ENCODE data around the gene LMNA.
"Not testable (repeated sequence)": the region's sequence is repeated elsewhere in the genome, so short reads cannot be mapped to it uniquely, and the experiment has no call there.

The LMNA gene

GRCh38 chr1:156114101-156114918, at the start of gene LMNA:
Gene LMNA (plus strand): TSS chr1:156114711. CDS start chr1:156114919, 208 bp downstream.
- DNase-seq: peak; percentile 59

- no peak for DNase-seq
Measured at GRCh38 chr1:156065212-156065611, 49.3 kb upstream of the LMNA start.

- no peak for DNase-seq
Measured at GRCh38 chr1:156065871-156066270, 48.6 kb upstream of the LMNA start.

GRCh38 chr1:156067262-156067661, 47.2 kb upstream of the LMNA start:
- no peak for DNase-seq

- DNase-seq: no peak
Measured at GRCh38 chr1:156069490-156070455, 44.7 kb upstream of the LMNA start.

GRCh38 chr1:156070548-156070947, 44.0 kb upstream of the LMNA start:
- peak; percentile 93 for DNase-seq

GRCh38 chr1:156071332-156071816, 43.1 kb upstream of the LMNA start:
- DNase-seq: not testable (repeated sequence)

GRCh38 chr1:156072251-156072650, 42.3 kb upstream of the LMNA start:
- DNase-seq: no peak

- no peak for DNase-seq
Measured at GRCh38 chr1:156073110-156073687, 41.3 kb upstream of the LMNA start.

- DNase-seq: no peak
Measured at GRCh38 chr1:156073740-156074139, 40.8 kb upstream of the LMNA start.

- no peak for DNase-seq
Measured at GRCh38 chr1:156074661-156075060, 39.9 kb upstream of the LMNA start.

- no peak for DNase-seq
Measured at GRCh38 chr1:156075162-156075561, 39.3 kb upstream of the LMNA start.

GRCh38 chr1:156075775-156076204, 38.7 kb upstream of the LMNA start:
- DNase-seq: no peak

- DNase-seq: no peak
Measured at GRCh38 chr1:156076609-156077429, 37.7 kb upstream of the LMNA start.

GRCh38 chr1:156077430-156077760, 37.1 kb upstream of the LMNA start:
- no peak for DNase-seq

GRCh38 chr1:156078728-156079127, 35.8 kb upstream of the LMNA start:
- no peak for DNase-seq

GRCh38 chr1:156079762-156080161, 34.7 kb upstream of the LMNA start:
- DNase-seq: no peak

- no peak for DNase-seq
Measured at GRCh38 chr1:156080241-156080862, 34.2 kb upstream of the LMNA start.

GRCh38 chr1:156080863-156081179, 33.7 kb upstream of the LMNA start:
- DNase-seq: no peak

GRCh38 chr1:156081180-156081916, 33.2 kb upstream of the LMNA start:
- DNase-seq: peak; percentile 38

GRCh38 chr1:156081917-156082308, 32.6 kb upstream of the LMNA start:
- no peak for DNase-seq

All from NCI-H1092 (cell line).